Measurements from ENCODE around the gene NUP37. TPM values are rescaled to one million over a fixed set of nuclear protein-coding genes. Genes with fewer than 3 reads are reported as not detected.
"Not testable (repeated sequence)": the region's sequence is repeated elsewhere in the genome, so short reads cannot be mapped to it uniquely, and the experiment has no call there.

The NUP37 gene
- total RNA-seq, 1 donor from 2014 or later, result 35.5 TPM

GRCh38 chr12:102110782-102111181 lies 9.1 kb downstream of the NUP37 start:
- Histone ChIP-seq H3K27me3 (ENCODE audit: control insufficient read depth, insufficient read depth, low read length) (no peaks in the 10 kb centered on the region), H3K4me3 (ENCODE audit: low read depth, low read length) (no peak overlapping the region), H3K36me3 (ENCODE audit: control insufficient read depth, insufficient read depth, low read length) (peaks cover 5% of the 10 kb centered on the region)
- no peak for TF ChIP-seq CTCF (IDR thresholded peaks at IDR 0.05; ENCODE audit: insufficient read depth, low read length, severe bottlenecking)
- FAIRE-seq, result no peak
- no peak for DNase-seq (ENCODE audit: low read depth)

- FAIRE-seq (no peak), DNase-seq (ENCODE audit: low read depth) (peak; percentile 64)
- Histone ChIP-seq H3K27me3 (ENCODE audit: control insufficient read depth, insufficient read depth, low read length) (no peaks in the 10 kb centered on the region), H3K36me3 (ENCODE audit: control insufficient read depth, insufficient read depth, low read length) (peaks cover 9% of the 10 kb centered on the region), H3K4me3 (ENCODE audit: low read depth, low read length) (no peak overlapping the region)
- TF ChIP-seq CTCF (IDR thresholded peaks at IDR 0.05; ENCODE audit: insufficient read depth, low read length, severe bottlenecking), result no peak
Measured at GRCh38 chr12:102107970-102108369, 11.9 kb downstream of the NUP37 start.

- Histone ChIP-seq H3K36me3 (ENCODE audit: control insufficient read depth, insufficient read depth, low read length) (peaks cover 9% of the 10 kb centered on the region), H3K27me3 (ENCODE audit: control insufficient read depth, insufficient read depth, low read length) (no peaks in the 10 kb centered on the region), H3K4me3 (ENCODE audit: low read depth, low read length) (no peak overlapping the region)
- DNase-seq (ENCODE audit: low read depth) (no peak), FAIRE-seq (no peak)
- no peak for TF ChIP-seq CTCF (IDR thresholded peaks at IDR 0.05; ENCODE audit: insufficient read depth, low read length, severe bottlenecking)
Measured at GRCh38 chr12:102106905-102107304, 13.0 kb downstream of the NUP37 start.

- TF ChIP-seq CTCF (IDR thresholded peaks at IDR 0.05; ENCODE audit: insufficient read depth, low read length, severe bottlenecking), result no peak
- no peaks in the 10 kb centered on the region for H3K27me3 ChIP-seq (ENCODE audit: control insufficient read depth, insufficient read depth, low read length)
- H3K4me3 ChIP-seq (ENCODE audit: low read depth, low read length), result no peak overlapping the region
- peaks cover 3% of the 10 kb centered on the region for H3K36me3 ChIP-seq (ENCODE audit: control insufficient read depth, insufficient read depth, low read length)
- DNase-seq (ENCODE audit: low read depth) (no peak), FAIRE-seq (no peak)
Measured at GRCh38 chr12:102096855-102097254, 23.1 kb downstream of the NUP37 start.

GRCh38 chr12:102095677-102096263 lies 24.1 kb downstream of the NUP37 start:
- peak; percentile 41 for DNase-seq (ENCODE audit: low read depth)
- Histone ChIP-seq H3K36me3 (ENCODE audit: control insufficient read depth, insufficient read depth, low read length) (peaks cover 3% of the 10 kb centered on the region), H3K4me3 (ENCODE audit: low read depth, low read length) (no peak overlapping the region), H3K27me3 (ENCODE audit: control insufficient read depth, insufficient read depth, low read length) (no peaks in the 10 kb centered on the region)
- TF ChIP-seq CTCF (IDR thresholded peaks at IDR 0.05; ENCODE audit: insufficient read depth, low read length, severe bottlenecking), result peak; percentile 32
- no peak for FAIRE-seq

- FAIRE-seq, result no peak
- H3K36me3 ChIP-seq (ENCODE audit: control insufficient read depth, insufficient read depth, low read length), result peaks cover 3% of the 10 kb centered on the region
- no peaks in the 10 kb centered on the region for H3K27me3 ChIP-seq (ENCODE audit: control insufficient read depth, insufficient read depth, low read length)
- TF ChIP-seq CTCF (IDR thresholded peaks at IDR 0.05; ENCODE audit: insufficient read depth, low read length, severe bottlenecking), result no peak
- H3K4me3 ChIP-seq (ENCODE audit: low read depth, low read length), result no peak overlapping the region
- no peak for DNase-seq (ENCODE audit: low read depth)
Measured at GRCh38 chr12:102093319-102093718, 26.6 kb downstream of the NUP37 start.

GRCh38 chr12:102089228-102089835 lies 30.6 kb downstream of the NUP37 start:
- not testable (repeated sequence) for H3K27me3 ChIP-seq (ENCODE audit: control insufficient read depth, insufficient read depth, low read length); H3K4me3 ChIP-seq (ENCODE audit: low read depth, low read length); FAIRE-seq; H3K36me3 ChIP-seq (ENCODE audit: control insufficient read depth, insufficient read depth, low read length); DNase-seq (ENCODE audit: low read depth)

Measured in bronchial epithelial cell (primary cell).